Upper lobe of right lung (tissue), 1 donor: ENCODE measurements around the gene HSPBAP1. TPM values are rescaled to one million over a fixed set of nuclear protein-coding genes. Genes with fewer than 3 reads are reported as not detected.

Experiments used
- ATAC-seq: fragments of 200-7000 bp; cut with Tn5 transposase; one replicate; pipeline ENCODE4 v1.9.1; 2020; ENCODE audit warnings: mild to moderate bottlenecking, moderate library complexity
- DNase-seq: peaks from one replicate; pipeline ENCODE4 v3.0.0-alpha.2; 2020
- H3K27ac ChIP-seq: fragments of 200-600 bp; one replicate; pipeline ENCODE4 v1.8.0; 2022
- H3K27me3 ChIP-seq: fragments of 200-600 bp; one replicate; pipeline ENCODE4 v1.8.0; 2022; ENCODE audit warnings: mild to moderate bottlenecking
- H3K36me3 ChIP-seq: fragments of 200-600 bp; one replicate; pipeline ENCODE4 v1.8.0; 2022
- H3K4me1 ChIP-seq: fragments of 200-600 bp; one replicate; pipeline ENCODE4 v1.8.0; 2022
- H3K4me3 ChIP-seq: fragments of 200-600 bp; one replicate; pipeline ENCODE4 v1.8.0; 2022; ENCODE audit warnings: mild to moderate bottlenecking
- H3K9me3 ChIP-seq: fragments of 200-600 bp; one replicate; pipeline ENCODE4 v1.8.0; 2022
- CTCF ChIP-seq: fragments of 200-600 bp; IDR thresholded peaks from one replicate; pipeline ENCODE4 v1.8.0; 2022; ENCODE audit warnings: antibody characterized with exemption
- intact Hi-C: fragments of 100-400 bp; cut with DNase I; formaldehyde crosslinking; loops from one replicate; pipeline ENCODE4 v1.11.0; 2022
- long read RNA-seq: library from polyadenylated mRNA; unstranded; transcript quantifications from one replicate; pipeline ENCODE4 v2.0.0, GENCODE V29; 2021
- total RNA-seq: library from RNA; stranded (reverse); fragmentation: NEBNext Ultra II Directional; extraction: Animal tissue kit (Norgen Biotek cat#: 25700); gene quantifications from one replicate; pipeline ENCODE4 v1.2.1, GENCODE V29; 2021
- donor health status: DM: no; HTN: yes; CAD: no; lungs with severe emphysema.

The HSPBAP1 gene
- 15.1 TPM for total RNA-seq
- long read RNA-seq, transcript HSPBAP1-201 (8 exons, 1,953 nt), result major isoform, 16 of 23 reads
- long read RNA-seq, partial matches to known transcripts, result 1 of 23 reads
- long read RNA-seq, other reads (novel, unspliced or antisense), result 5 of 23 reads

- Histone ChIP-seq H3K36me3 (no peaks in the 10 kb centered on the region), H3K9me3 (no peaks in the 10 kb centered on the region), H3K4me1 (peaks cover 16% of the 10 kb centered on the region), H3K4me3 (peak within 1 kb of the TSS; percentile 80), H3K27me3 (no peaks in the 10 kb centered on the region), H3K27ac (peak within 1 kb of the TSS; percentile 93)
- DNase-seq (peak; percentile 96), ATAC-seq (peak; percentile 75)
- intact Hi-C loops, result no loop called here
- no peak for TF ChIP-seq CTCF
Measured at GRCh38 chr3:122793568-122794416, at the start of gene HSPBAP1. Gene HSPBAP1, minus strand, starts transcription at chr3:122793831. Its CDS starts 151 bp downstream, at chr3:122793680.

- H3K4me3 ChIP-seq, result no peak overlapping the region
- no peaks in the 10 kb centered on the region for H3K27me3 ChIP-seq
- ATAC-seq (no peak), DNase-seq (no peak)
- no peak for TF ChIP-seq CTCF
- no peaks in the 10 kb centered on the region for H3K4me1 ChIP-seq
- H3K36me3 ChIP-seq, result peaks cover 13% of the 10 kb centered on the region
- intact Hi-C loops, result no loop called here
- no peaks in the 10 kb centered on the region for H3K9me3 ChIP-seq
- H3K27ac ChIP-seq, result no peak overlapping the region
Measured at GRCh38 chr3:122835590-122835989, 42.0 kb upstream of the HSPBAP1 start.

- Histone ChIP-seq H3K4me1 (no peaks in the 10 kb centered on the region), H3K4me3 (no peak overlapping the region), H3K36me3 (peaks cover 4% of the 10 kb centered on the region), H3K27me3 (no peaks in the 10 kb centered on the region), H3K9me3 (no peaks in the 10 kb centered on the region), H3K27ac (no peak overlapping the region)
- intact Hi-C loops, result no loop called here
- TF ChIP-seq CTCF, result no peak
- DNase-seq (no peak), ATAC-seq (peak; percentile 58)
Measured at GRCh38 chr3:122828281-122828680, 34.6 kb upstream of the HSPBAP1 start.

GRCh38 chr3:122826278-122826677 lies 32.6 kb upstream of the HSPBAP1 start:
- H3K36me3 ChIP-seq, result no peaks in the 10 kb centered on the region
- H3K4me3 ChIP-seq, result no peak overlapping the region
- no peak for DNase-seq
- H3K27me3 ChIP-seq, result no peaks in the 10 kb centered on the region
- H3K9me3 ChIP-seq, result no peaks in the 10 kb centered on the region
- peak; percentile 9 for ATAC-seq
- TF ChIP-seq CTCF, result no peak
- no peaks in the 10 kb centered on the region for H3K4me1 ChIP-seq
- H3K27ac ChIP-seq, result no peak overlapping the region
- intact Hi-C loops, result no loop called here

- intact Hi-C loops, result no loop called here
- Histone ChIP-seq H3K4me1 (no peaks in the 10 kb centered on the region), H3K27me3 (no peaks in the 10 kb centered on the region), H3K27ac (no peak overlapping the region), H3K36me3 (no peaks in the 10 kb centered on the region), H3K9me3 (no peaks in the 10 kb centered on the region), H3K4me3 (no peak overlapping the region)
- ATAC-seq, result peak; percentile 60
- DNase-seq, result no peak
- TF ChIP-seq CTCF, result no peak
Measured at GRCh38 chr3:122825460-122825859, 31.8 kb upstream of the HSPBAP1 start.
